Right cardiac atrium (tissue), 5 donors: ENCODE results near the gene MRPL9. TPM values are rescaled to one million over a fixed set of nuclear protein-coding genes. Genes with fewer than 3 reads are reported as not detected.
A peak's percentile ranks its signal among the peaks of the same experiment; 100 is the strongest.
"Not testable (repeated sequence)": the region's sequence is repeated elsewhere in the genome, so short reads cannot be mapped to it uniquely, and the experiment has no call there.

Experiments used
- ATAC-seq, 2 donors: fragments of 200-7000 bp; cut with Tn5 transposase; one replicate each; pipeline versions ENCODE4 v1.8.0 to v1.9.1; 2020; ENCODE audit warnings: moderate library complexity in 2 of 2, mild to moderate bottlenecking in 1 of 2
- DNase-seq, 3 donors: peaks; one replicate each; pipeline ENCODE4 v3.0.0-alpha.2; 2020
- H3K27ac ChIP-seq: one replicate; pipeline ENCODE4 v1.5.1; 2013; ENCODE audit warnings: mild to moderate bottlenecking, low read length, control low read depth, moderate library complexity
- H3K27me3 ChIP-seq: one replicate; pipeline ENCODE4 v1.6.1; 2013; ENCODE audit not compliant: control insufficient read depth, insufficient read depth
- H3K4me1 ChIP-seq: one replicate; pipeline ENCODE4 v1.6.1; 2013; ENCODE audit warnings: low read length; ENCODE audit not compliant: control insufficient read depth, insufficient read depth
- H3K4me3 ChIP-seq: one replicate; pipeline ENCODE4 v1.5.1; 2013; ENCODE audit warnings: low read length, control low read depth
- H3K9me3 ChIP-seq: one replicate; pipeline ENCODE4 v1.6.1; 2013; ENCODE audit warnings: low read length; ENCODE audit not compliant: control insufficient read depth
- WGBS: extraction: QIAGEN DNeasy Blood & Tissue Kit; methylation state at CpG from one replicate; pipeline ENCODE4 v1.1.7; 2013; 5-methylcytosine and 5-hydroxymethylcytosine counted together
- intact Hi-C, 4 donors: fragments of 100-400 bp; cut with DNase I; formaldehyde crosslinking; loops; one replicate each; pipeline versions ENCODE4 v1.11.0 to v1.14.0; 2022 to 2023
- polyA plus RNA-seq: library from polyadenylated mRNA; stranded (reverse); fragments of 200-250 nt; gene quantifications from one replicate; pipeline ENCODE4 v1.2.3, GENCODE V29; 2013
- total RNA-seq, 4 donors: library from RNA; stranded (reverse); fragmentation: NEBNext Ultra II Directional; extraction: Animal tissue kit (Norgen Biotek cat#: 25700); gene quantifications; one replicate each; pipeline ENCODE4 v1.2.1, GENCODE V29; 2021
- donor health status: healthy with polysubstance abuse.
- donor health status: DM: no; HTN: yes; CAD: no.
- donor health status: DM: no; HTN: no; CAD: no.
- donor health status: DM: no; HTN: yes; CAD: no; lungs with severe emphysema.
- donor health status: DM: yes; HTN: yes; CAD: no.

Gene MRPL9
- total and polyA plus RNA-seq, 5 donors: 36.7 to 51.8 (median 40.0) TPM

DNA sequence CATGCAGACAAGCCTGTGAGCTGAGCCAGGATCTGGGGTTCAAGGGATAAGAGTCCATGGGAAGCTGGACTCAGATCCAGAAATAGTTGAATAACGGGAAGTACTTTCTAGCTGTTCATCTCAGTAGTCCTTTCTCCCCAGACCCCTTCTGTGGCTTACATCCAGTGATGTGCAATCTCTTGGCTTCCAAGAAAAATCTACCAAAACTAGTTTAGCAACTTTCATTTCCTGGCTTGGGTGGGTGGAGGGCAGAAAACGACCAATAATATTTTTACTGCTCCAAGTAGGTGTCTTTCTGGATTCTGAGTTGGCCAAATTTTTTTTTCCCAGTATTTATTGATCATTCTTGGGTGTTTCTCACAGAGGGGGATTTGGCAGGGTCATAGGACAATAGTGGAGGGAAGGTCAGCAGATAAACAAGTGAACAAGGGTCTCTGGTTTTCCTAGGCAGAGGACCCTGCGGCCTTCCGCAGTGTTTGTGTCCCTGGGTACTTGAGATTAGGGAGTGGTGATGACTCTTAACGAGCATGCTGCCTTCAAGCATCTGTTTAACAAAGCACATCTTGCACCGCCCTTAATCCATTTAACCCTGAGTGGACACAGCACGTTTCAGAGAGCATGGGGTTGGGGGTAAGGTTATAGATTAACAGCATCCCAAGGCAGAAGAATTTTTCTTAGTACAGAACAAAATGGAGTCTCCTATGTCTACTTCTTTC, 5.2 kb upstream of the MRPL9 start:
- intact Hi-C loops, H3K9me3 ChIP-seq, ATAC-seq, H3K27me3 ChIP-seq, H3K4me1 ChIP-seq, H3K27ac ChIP-seq, H3K4me3 ChIP-seq, DNase-seq: not testable (repeated sequence)
- 53% methylated on average over 2 of the region's 7 CpGs for WGBS

DNA sequence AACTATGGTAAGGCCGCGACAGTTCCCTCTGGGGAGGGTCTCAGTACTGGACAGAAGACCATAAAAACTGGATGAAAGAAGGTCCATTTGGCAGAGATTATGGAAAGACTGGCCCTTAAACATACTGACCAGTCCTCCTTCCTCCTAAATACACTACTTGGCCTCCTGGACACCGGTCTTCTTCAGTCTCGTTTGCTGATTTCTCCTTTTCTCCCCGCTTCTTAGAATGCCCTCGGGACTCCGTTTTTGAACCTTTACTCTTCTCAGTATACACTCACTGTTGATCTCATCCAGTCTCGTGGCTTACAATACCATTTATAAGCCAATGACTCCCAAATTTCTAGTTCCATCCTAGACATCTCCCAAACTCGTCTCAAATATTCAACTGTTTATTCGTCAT, 694 bp upstream of the MRPL9 start:
- Histone ChIP-seq H3K4me3 (peak overlapping the region; percentile 93), H3K9me3 (no peaks in the 10 kb centered on the region), H3K4me1 (peaks cover 2% of the 10 kb centered on the region), H3K27ac (peak overlapping the region; percentile 76), H3K27me3 (no peaks in the 10 kb centered on the region)
- ATAC-seq: peak in 1 of 2 donors; percentile 4
- no peak for DNase-seq
- WGBS: 59% methylated on average over 10 of the region's 10 CpGs
- intact Hi-C loops: no loop called here

DNA sequence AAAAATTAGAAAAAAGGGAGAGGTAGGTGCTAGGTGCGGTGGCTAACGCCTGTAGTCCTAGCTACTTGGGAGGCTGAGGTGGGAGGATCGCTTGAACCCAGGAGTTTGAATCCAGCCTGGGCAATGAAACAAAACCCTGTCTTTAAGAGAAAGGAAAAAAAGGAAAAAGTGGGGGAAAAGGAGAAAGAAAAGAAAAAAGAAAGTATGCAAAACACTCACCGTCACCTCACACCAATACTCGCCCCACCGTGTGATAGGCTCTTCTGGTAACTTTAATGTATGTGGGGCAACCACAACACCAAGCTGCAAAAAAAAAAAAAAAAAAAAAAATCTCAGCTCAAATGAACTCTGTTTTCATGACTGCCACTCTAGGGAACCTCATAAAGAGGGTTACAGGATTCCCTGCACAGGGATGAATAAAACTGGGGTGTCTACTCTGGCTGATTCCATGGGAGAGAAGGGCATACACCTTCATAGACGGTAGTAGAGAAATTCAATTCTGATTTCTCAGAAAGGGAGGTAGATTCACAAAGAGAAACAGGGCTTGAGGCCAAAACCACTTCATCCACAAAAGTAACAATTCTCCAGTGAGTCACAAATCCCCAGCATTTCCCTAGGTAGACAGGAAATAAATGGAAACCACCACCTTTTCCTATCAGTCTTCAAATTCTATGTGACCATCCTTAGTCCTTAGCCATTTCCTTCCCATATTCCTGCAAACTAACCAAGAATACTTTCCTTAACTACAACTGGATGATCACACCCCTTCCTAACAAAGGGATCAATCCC, 2.5 kb downstream of the MRPL9 start:
- intact Hi-C loops: no loop called here
- ATAC-seq: no peak
- Histone ChIP-seq H3K9me3 (no peaks in the 10 kb centered on the region), H3K27ac (no peak overlapping the region), H3K4me1 (no peaks in the 10 kb centered on the region), H3K27me3 (no peaks in the 10 kb centered on the region), H3K4me3 (no peak overlapping the region)
- 95% methylated on average over 7 of the region's 7 CpGs for WGBS
- no peak for DNase-seq

DNA sequence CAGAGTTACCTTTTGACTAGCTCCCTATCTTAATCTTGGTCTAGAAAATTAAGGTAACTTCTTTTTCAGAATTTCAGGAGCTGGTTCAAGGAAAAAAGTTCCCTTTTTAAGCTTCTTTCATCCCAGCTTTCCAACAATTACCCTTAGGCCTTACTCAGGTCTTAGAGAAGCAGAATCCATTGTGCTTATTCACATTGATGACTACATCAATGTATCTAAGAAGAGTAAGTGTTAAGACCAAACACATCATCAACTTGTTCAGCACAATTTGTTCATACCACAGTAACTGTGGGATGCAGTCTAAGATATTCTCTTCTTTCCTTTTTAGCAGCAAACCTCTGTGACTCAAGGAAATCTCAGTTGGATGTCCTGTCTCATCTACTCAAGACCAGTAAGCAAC, 4.1 kb downstream of the MRPL9 start:
- no peak overlapping the region for H3K4me3 ChIP-seq
- DNase-seq: no peak
- no peak for ATAC-seq
- no peak overlapping the region for H3K27ac ChIP-seq
- no peaks in the 10 kb centered on the region for H3K4me1 ChIP-seq
- intact Hi-C loops: no loop called here
- H3K27me3 ChIP-seq: no peaks in the 10 kb centered on the region
- H3K9me3 ChIP-seq: no peaks in the 10 kb centered on the region

DNA sequence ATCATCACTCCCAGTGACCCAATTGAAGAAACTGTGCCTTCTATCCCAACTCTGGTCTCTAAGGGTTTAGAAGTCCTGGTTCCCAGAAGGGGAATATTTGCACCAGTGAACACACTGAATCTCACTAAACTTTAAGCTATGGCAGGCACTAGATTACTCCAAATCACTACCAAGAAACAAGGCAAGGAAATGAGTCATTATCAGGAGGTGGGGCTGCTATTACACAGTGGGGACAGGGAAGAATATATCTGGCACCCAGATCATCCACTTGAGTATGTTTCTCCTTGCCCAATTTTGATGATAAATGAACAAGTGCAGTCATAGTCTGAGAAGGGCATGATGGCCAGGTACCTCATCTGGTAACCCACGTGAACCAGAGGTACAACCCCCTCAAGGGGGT, 7.0 kb downstream of the MRPL9 start:
- DNase-seq: no peak
- Histone ChIP-seq H3K9me3 (no peaks in the 10 kb centered on the region), H3K27ac (no peak overlapping the region), H3K4me1 (no peaks in the 10 kb centered on the region), H3K27me3 (no peaks in the 10 kb centered on the region), H3K4me3 (no peak overlapping the region)
- WGBS: 73% methylated on average over 1 of the region's 1 CpG
- intact Hi-C loops: no loop called here
- peak in 1 of 2 donors; percentile 66 for ATAC-seq

DNA sequence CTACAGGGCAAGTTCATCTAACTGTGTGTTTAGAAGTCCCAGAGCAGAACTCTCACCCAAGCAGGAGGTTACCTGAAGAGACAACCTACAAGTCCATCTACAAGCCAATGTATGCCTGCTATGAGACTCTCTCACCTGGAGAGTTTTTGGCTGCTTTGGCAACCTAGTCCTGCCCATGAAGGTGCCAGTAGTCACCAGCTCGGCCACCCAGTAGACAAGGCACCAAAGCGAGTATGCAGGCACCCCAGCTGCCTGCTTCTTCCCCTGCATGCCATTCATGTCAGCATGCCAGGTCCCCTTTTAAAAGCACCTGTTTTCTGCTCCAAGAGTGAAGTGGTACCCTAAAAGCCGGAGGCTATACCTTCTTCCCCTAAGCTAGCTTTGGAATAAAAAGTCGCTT, 21.8 kb downstream of the MRPL9 start:
- Histone ChIP-seq H3K27me3 (no peaks in the 10 kb centered on the region), H3K4me1 (no peaks in the 10 kb centered on the region), H3K27ac (no peak overlapping the region), H3K9me3 (peaks cover 3% of the 10 kb centered on the region), H3K4me3 (no peak overlapping the region)
- ATAC-seq (no peak), DNase-seq (no peak)
- intact Hi-C loops: no loop called here
- 86% methylated on average over 4 of the region's 4 CpGs for WGBS

DNA sequence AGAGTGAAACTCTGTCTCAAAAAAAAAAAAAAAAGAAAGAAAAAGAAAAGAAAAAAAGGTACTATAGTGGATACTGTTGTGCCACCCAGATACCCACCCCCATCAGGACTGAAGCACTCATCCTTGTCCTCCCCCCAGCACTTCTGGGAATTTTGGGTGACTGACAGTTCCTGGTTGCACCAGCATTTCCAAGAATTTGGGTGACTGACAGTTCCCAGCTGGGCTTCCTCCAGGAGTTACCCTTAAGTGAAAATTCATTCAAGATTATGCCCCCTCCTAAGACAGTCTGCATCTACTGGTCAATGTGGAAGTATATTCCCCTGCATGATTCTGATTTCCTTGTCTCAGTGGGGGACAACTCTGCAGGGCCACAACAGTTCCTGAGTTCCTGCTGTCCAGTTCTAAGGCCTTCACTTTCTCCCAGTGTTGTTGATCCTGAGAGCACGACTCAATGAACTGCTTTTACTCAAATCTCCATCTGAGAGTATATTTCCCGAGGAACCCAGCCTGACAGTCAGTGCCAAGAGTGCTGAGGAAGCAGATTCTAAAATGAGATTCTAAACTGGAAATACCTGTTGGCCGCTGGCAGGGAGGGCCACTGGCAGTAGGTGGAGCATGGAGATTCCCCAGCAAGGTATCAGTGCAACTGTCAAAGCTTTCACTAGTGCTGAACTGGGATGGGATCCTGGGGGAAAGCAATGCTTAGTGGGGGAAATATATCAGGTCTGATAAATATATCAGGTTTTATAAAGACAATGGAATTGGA, 23.5 kb downstream of the MRPL9 start:
- Histone ChIP-seq H3K4me3 (no peak overlapping the region), H3K4me1 (no peaks in the 10 kb centered on the region), H3K9me3 (peaks cover 3% of the 10 kb centered on the region), H3K27me3 (no peaks in the 10 kb centered on the region), H3K27ac (no peak overlapping the region)
- ATAC-seq (no peak), DNase-seq (no peak)
- 53% methylated on average over 3 of the region's 3 CpGs for WGBS
- intact Hi-C loops: loop anchor here (5.0 to 10.0 kb wide), 4 partner anchors 145 to 295 kb away; no protein-coding TSS in a partner anchor

DNA sequence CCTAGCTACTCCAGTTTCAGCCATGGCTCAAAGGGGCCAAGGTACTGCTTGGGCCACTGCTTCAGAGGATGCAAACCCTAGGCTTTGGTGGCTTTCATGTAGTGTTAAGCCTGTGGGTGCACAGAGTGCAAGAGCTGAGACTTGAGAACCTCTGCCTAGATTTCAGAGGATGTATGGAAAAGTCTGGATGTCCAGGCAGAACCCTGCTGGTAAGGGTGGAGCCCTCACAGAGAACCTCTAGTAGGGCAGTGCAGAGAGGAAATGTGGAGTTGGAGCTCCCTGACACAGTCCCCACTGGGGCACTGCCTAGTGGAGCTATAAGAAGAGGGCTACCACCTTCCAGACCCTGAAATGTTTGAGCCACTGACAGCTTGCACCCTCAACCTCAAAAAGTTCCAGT, 25.8 kb downstream of the MRPL9 start:
- H3K9me3 ChIP-seq: peaks cover 3% of the 10 kb centered on the region
- no peaks in the 10 kb centered on the region for H3K27me3 ChIP-seq
- DNase-seq (no peak), ATAC-seq (no peak)
- no peak overlapping the region for H3K4me3 ChIP-seq
- H3K27ac ChIP-seq: no peak overlapping the region
- H3K4me1 ChIP-seq: no peaks in the 10 kb centered on the region
- intact Hi-C loops: loop anchor here (5.0 to 10.0 kb wide), 4 partner anchors 143 to 293 kb away; no protein-coding TSS in a partner anchor

DNA sequence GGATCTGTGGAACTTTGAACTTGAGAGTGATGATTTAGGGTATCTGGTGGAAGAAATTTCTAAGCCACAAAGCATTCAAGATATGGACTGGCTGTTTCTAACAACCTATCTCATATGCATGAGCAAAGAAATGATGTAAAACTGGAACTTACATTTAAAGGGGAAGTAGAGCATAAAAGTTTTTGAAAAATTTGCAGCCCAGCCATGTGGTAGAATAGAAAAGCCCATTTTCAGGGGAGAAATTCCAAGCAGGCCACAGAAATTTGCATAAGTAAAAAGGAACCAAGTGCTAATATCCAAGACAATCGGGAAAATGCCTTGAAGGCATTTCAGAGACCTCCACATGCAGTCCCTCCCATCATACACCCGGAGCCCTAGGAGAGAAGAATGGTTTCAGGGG, 26.3 kb downstream of the MRPL9 start:
- H3K27me3 ChIP-seq: no peaks in the 10 kb centered on the region
- H3K9me3 ChIP-seq: peaks cover 3% of the 10 kb centered on the region
- no peak overlapping the region for H3K27ac ChIP-seq
- WGBS: 76% methylated on average over 2 of the region's 2 CpGs
- ATAC-seq (no peak), DNase-seq (no peak)
- intact Hi-C loops: loop anchor here (5.0 to 10.0 kb wide), 4 partner anchors 142 to 292 kb away; no protein-coding TSS in a partner anchor
- H3K4me3 ChIP-seq: no peak overlapping the region
- no peaks in the 10 kb centered on the region for H3K4me1 ChIP-seq

DNA sequence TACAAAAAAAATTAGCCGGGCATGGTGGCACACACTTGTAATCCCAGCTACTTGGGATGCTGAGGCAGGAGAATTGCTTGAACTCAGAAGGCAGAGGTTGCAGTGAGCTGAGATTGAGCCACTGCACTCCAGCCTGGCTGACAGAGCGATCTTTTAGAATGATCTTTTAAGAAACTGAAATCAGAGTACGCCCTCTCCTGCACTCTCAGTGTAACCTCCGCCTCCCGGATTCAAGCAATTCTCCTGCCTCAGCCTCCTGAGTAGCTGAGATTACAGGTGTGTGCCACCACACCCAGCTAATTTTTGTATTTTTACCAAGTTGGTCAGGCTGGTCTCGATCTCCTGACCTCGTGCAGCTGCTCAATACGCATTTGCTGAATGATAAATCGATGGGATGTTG, 29.3 kb downstream of the MRPL9 start:
- H3K4me1 ChIP-seq: not testable (repeated sequence)
- intact Hi-C loops: loop anchor here in 3 of 4 donors (2.0 to 10.0 kb wide), 5 partner anchors 41 to 289 kb away; no protein-coding TSS in a partner anchor

DNA sequence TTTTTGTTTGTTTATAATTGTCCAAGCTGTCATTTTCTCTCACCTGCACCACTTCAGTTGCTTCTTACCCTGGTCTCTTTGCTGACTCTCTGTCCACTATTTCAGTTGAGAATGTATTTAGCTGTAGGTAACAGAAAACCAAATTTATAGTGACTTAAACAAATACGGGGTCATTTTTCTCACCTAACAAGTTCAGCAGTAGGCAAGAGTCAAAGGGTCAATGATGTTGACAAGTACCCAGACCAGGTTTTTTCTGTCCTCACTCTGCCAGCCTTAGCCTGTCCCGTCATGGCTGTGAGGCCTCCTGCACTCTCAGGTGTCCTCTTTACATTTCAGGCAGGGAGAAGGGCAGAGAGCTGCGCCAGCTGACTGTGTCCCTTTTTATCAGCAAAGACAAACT, 30.2 kb downstream of the MRPL9 start:
- H3K4me1 ChIP-seq: no peaks in the 10 kb centered on the region
- WGBS: 78% methylated on average over 3 of the region's 3 CpGs
- no peaks in the 10 kb centered on the region for H3K27me3 ChIP-seq
- H3K27ac ChIP-seq: no peak overlapping the region
- ATAC-seq (no peak), DNase-seq (no peak)
- intact Hi-C loops: loop anchor here in 3 of 4 donors (5.0 to 10.0 kb wide), 4 partner anchors 138 to 288 kb away; no protein-coding TSS in a partner anchor
- peaks cover 3% of the 10 kb centered on the region for H3K9me3 ChIP-seq
- no peak overlapping the region for H3K4me3 ChIP-seq

More for the DNA sequence above, 29.3 kb downstream of the MRPL9 start:
- not testable (repeated sequence) for ATAC-seq, H3K27ac ChIP-seq, H3K9me3 ChIP-seq, H3K4me3 ChIP-seq, DNase-seq, H3K27me3 ChIP-seq
- 91% methylated on average over 9 of the region's 9 CpGs for WGBS
